RWPE2 (cell line): ENCODE results near the gene GDI1.

Experiments
- ATAC-seq: fragments of 200-7000 bp; cut with Tn5 transposase; 3 replicates; pipeline ENCODE4 v1.9.1; 2021; ENCODE audit warnings: low read depth
- DNase-seq: peaks from one replicate; pipeline ENCODE4 v3.0.0-alpha.2; 2020; ENCODE audit warnings: low spot score
- H3K27ac ChIP-seq: fragments of 450-650 bp; 2 replicates; pipeline ENCODE4 v1.5.1; 2017; ENCODE audit warnings: mild to moderate bottlenecking; ENCODE audit not compliant: poor library complexity, severe bottlenecking
- H3K27me3 ChIP-seq: fragments of 250-450 bp; sonication (Bioruptor Pico); 2 replicates; pipeline ENCODE4 v1.5.1; 2021; ENCODE audit warnings: mild to moderate bottlenecking, moderate library complexity; ENCODE audit not compliant: insufficient read depth, poor library complexity, severe bottlenecking
- H3K36me3 ChIP-seq: fragments of 250-450 bp; sonication (Bioruptor Pico); 2 replicates; pipeline ENCODE4 v1.5.1; 2020; ENCODE audit warnings: low read depth, mild to moderate bottlenecking, moderate library complexity
- H3K4me1 ChIP-seq: fragments of 250-450 bp; sonication (Bioruptor Pico); 2 replicates; pipeline ENCODE4 v1.5.1; 2021; ENCODE audit warnings: mild to moderate bottlenecking, moderate library complexity; ENCODE audit not compliant: insufficient read depth, poor library complexity, severe bottlenecking
- H3K4me3 ChIP-seq: fragments of 250-450 bp; sonication (Bioruptor Pico); 2 replicates; pipeline ENCODE4 v1.5.1; 2021; ENCODE audit warnings: mild to moderate bottlenecking, moderate library complexity; ENCODE audit not compliant: severe bottlenecking
- H3K9me3 ChIP-seq: fragments of 250-450 bp; sonication (Bioruptor Pico); 2 replicates; pipeline ENCODE4 v1.5.1; 2021; ENCODE audit warnings: mild to moderate bottlenecking, moderate library complexity; ENCODE audit not compliant: severe bottlenecking
- CTCF ChIP-seq: fragments of 450-650 bp; IDR thresholded peaks from one replicate; pipeline ENCODE4 v1.5.1; 2017; ENCODE audit warnings: mild to moderate bottlenecking, moderate library complexity; ENCODE audit not compliant: poor library complexity, severe bottlenecking

Gene GDI1

GRCh38 chrX:154465601-154466000 is 28.6 kb downstream of the GDI1 start:
- H3K27me3 ChIP-seq = no peaks in the 10 kb centered on the region
- no peaks in the 10 kb centered on the region for H3K4me1 ChIP-seq
- ATAC-seq (no peak), DNase-seq (no peak)
- H3K27ac ChIP-seq = no peak overlapping the region
- H3K36me3 ChIP-seq = peaks cover 10% of the 10 kb centered on the region
- H3K4me3 ChIP-seq = no peak overlapping the region
- H3K9me3 ChIP-seq = no peaks in the 10 kb centered on the region
- TF ChIP-seq CTCF = no peak

DNA sequence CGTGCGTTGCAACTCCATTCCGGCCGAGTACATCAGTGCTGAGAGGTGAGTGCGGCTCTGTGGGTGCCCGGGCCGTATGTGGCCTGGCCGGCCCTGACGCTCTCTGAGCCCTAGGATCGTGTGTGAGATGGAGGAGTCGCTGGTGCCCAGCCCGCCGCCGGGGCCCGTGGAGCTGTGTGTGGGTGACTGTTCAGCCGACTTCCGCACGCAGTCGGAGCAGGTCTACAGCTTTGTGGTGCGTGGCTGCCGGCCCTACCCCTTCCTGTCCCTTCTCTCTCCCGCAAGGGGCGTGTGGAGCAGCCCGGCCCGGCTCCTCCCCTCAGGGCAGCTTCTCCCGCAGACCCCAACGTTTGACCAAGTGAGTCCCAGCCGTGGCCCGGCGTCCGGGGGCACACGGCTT is 29.1 kb downstream of the GDI1 start:
- DNase-seq (no peak), ATAC-seq (no peak)
- no peak overlapping the region for H3K27ac ChIP-seq
- TF ChIP-seq CTCF = no peak
- H3K36me3 ChIP-seq = peaks cover 10% of the 10 kb centered on the region
- no peak overlapping the region for H3K4me3 ChIP-seq
- no peaks in the 10 kb centered on the region for H3K9me3 ChIP-seq
- H3K4me1 ChIP-seq = no peaks in the 10 kb centered on the region
- no peaks in the 10 kb centered on the region for H3K27me3 ChIP-seq

DNA sequence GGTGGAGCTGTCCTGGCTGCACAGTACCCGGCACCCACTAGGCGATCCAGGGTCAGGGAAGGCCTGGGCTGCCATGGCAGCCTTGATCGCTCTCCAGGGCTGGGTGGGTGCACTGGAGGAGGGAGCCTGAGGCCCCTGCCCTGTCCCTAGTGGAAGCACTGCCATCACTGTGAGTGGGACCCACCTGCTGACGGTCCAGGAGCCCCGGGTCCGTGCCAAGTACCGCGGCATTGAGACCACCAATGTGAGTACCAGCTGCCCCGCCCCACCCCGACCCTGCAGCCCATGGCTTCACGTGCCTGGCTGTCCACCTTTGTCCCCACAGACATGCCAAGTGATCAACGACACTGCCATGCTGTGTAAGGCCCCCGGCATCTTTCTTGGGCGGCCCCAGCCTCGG is 30.0 kb downstream of the GDI1 start:
- no peak for DNase-seq
- no peak for TF ChIP-seq CTCF

GRCh38 chrX:154467556-154467955 is 30.6 kb downstream of the GDI1 start:
- H3K4me3 ChIP-seq = no peak overlapping the region
- no peaks in the 10 kb centered on the region for H3K4me1 ChIP-seq
- no peak for ATAC-seq
- H3K27ac ChIP-seq = no peak overlapping the region
- no peaks in the 10 kb centered on the region for H3K27me3 ChIP-seq
- peaks cover 3% of the 10 kb centered on the region; the same call in 1 of the 2 replicates for H3K36me3 ChIP-seq
- DNase-seq = no peak
- no peaks in the 10 kb centered on the region for H3K9me3 ChIP-seq
- no peak for TF ChIP-seq CTCF

More for the DNA sequence above, 30.0 kb downstream of the GDI1 start:
- H3K9me3 ChIP-seq = no peaks in the 10 kb centered on the region
- H3K27ac ChIP-seq = no peak overlapping the region
- no peak for ATAC-seq
- no peaks in the 10 kb centered on the region for H3K27me3 ChIP-seq
- no peaks in the 10 kb centered on the region for H3K4me1 ChIP-seq
- H3K4me3 ChIP-seq = no peak overlapping the region
- peaks cover 6% of the 10 kb centered on the region for H3K36me3 ChIP-seq

- Histone ChIP-seq H3K27ac (no peak overlapping the region), H3K36me3 (0 out of 2 replicates have a peak, but pooled peaks cover 3% of the 10 kb centered on the region), H3K4me3 (no peak overlapping the region), H3K9me3 (no peaks in the 10 kb centered on the region), H3K4me1 (no peaks in the 10 kb centered on the region), H3K27me3 (no peaks in the 10 kb centered on the region)
- TF ChIP-seq CTCF = no peak
- DNase-seq = no peak
- no peak for ATAC-seq
Observed at GRCh38 chrX:154468217-154468616, 31.3 kb downstream of the GDI1 start.
